Measurements from ENCODE around the gene SDS. TPM values are rescaled to one million over a fixed set of nuclear protein-coding genes. Genes with fewer than 3 reads are reported as not detected.

SDS gene
- total and polyA plus RNA-seq, 2 experiments from 2014 or later: 0.57 TPM; not detected in 1

DNA sequence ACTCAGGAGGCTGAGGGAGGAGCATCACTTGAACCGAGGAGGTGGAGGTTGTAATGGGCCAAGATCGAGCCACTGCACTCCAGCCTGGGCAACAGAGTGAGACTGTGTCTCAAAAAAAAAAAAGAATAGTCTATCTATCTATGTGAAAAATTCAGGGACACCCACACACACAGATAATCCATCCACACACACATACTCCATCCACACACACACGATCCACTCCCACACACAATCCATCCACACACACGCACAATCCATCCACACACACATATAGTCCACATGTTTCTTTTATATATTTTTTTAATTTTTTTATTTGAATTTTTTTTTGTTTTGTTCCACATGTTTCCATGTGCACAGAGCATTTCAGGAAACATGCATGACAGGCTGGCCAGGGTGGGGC is 3.3 kb downstream of the SDS start:
- no peak overlapping the region for H3K27ac ChIP-seq (ENCODE audit: low read depth)
- DNase-seq (ENCODE audit: low spot score) (no peak), ATAC-seq (no peak)
- H3K36me3 ChIP-seq (ENCODE audit: insufficient read depth): no peaks in the 10 kb centered on the region
- Mint-ChIP-seq H3K4me1 (peaks cover 12% of the 10 kb centered on the region), H3K36me3 (ENCODE audit: low read depth) (no peaks in the 10 kb centered on the region), H3K4me3 (no peak overlapping the region), H3K27ac (no peak overlapping the region), H3K9me3 (no peaks in the 10 kb centered on the region), H3K27me3 (ENCODE audit: insufficient read depth, low read depth, poor library complexity) (peaks cover 3% of the 10 kb centered on the region)
- H3K27me3 ChIP-seq (ENCODE audit: insufficient read depth): no peaks in the 10 kb centered on the region
- H3K4me2 ChIP-seq: no peak overlapping the region
- TF ChIP-seq, protein P1, sequence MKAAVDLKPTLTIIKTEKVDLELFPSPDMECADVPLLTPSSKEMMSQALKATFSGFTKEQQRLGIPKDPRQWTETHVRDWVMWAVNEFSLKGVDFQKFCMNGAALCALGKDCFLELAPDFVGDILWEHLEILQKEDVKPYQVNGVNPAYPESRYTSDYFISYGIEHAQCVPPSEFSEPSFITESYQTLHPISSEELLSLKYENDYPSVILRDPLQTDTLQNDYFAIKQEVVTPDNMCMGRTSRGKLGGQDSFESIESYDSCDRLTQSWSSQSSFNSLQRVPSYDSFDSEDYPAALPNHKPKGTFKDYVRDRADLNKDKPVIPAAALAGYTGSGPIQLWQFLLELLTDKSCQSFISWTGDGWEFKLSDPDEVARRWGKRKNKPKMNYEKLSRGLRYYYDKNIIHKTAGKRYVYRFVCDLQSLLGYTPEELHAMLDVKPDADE (IDR thresholded peaks at IDR 0.05): no peak
- TF ChIP-seq CTCF (conservative IDR thresholded peaks at IDR 0.05; ENCODE audit: low read depth in 2 of 2) (no peak), ZNF462 (CRISPR knock-in tag; IDR thresholded peaks at IDR 0.05) (no peak), POLR2AphosphoS5 (IDR thresholded peaks at IDR 0.05; ENCODE audit: low read depth) (no peak), ZNF114 (CRISPR knock-in tag; IDR thresholded peaks at IDR 0.05) (no peak), EZH2phosphoT487 (IDR thresholded peaks at IDR 0.05; ENCODE audit: unreplicated experiment) (no peak), CREB1 (CRISPR knock-in tag; IDR thresholded peaks at IDR 0.05; ENCODE audit: low read depth) (no peak), ZNF331 (CRISPR knock-in tag; IDR thresholded peaks at IDR 0.05; ENCODE audit: low read depth) (no peak), NANOG (IDR thresholded peaks at IDR 0.05; ENCODE audit: borderline replicate concordance) (no peak), JUNB (IDR thresholded peaks at IDR 0.05; ENCODE audit: unreplicated experiment) (no peak), EZH2 (IDR thresholded peaks at IDR 0.05; ENCODE audit: low read depth, unreplicated experiment) (no peak), STAT1 (IDR thresholded peaks at IDR 0.05; ENCODE audit: unreplicated experiment) (no peak)
- TF ChIP-seq, protein P2, sequence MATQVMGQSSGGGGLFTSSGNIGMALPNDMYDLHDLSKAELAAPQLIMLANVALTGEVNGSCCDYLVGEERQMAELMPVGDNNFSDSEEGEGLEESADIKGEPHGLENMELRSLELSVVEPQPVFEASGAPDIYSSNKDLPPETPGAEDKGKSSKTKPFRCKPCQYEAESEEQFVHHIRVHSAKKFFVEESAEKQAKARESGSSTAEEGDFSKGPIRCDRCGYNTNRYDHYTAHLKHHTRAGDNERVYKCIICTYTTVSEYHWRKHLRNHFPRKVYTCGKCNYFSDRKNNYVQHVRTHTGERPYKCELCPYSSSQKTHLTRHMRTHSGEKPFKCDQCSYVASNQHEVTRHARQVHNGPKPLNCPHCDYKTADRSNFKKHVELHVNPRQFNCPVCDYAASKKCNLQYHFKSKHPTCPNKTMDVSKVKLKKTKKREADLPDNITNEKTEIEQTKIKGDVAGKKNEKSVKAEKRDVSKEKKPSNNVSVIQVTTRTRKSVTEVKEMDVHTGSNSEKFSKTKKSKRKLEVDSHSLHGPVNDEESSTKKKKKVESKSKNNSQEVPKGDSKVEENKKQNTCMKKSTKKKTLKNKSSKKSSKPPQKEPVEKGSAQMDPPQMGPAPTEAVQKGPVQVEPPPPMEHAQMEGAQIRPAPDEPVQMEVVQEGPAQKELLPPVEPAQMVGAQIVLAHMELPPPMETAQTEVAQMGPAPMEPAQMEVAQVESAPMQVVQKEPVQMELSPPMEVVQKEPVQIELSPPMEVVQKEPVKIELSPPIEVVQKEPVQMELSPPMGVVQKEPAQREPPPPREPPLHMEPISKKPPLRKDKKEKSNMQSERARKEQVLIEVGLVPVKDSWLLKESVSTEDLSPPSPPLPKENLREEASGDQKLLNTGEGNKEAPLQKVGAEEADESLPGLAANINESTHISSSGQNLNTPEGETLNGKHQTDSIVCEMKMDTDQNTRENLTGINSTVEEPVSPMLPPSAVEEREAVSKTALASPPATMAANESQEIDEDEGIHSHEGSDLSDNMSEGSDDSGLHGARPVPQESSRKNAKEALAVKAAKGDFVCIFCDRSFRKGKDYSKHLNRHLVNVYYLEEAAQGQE (IDR thresholded peaks at IDR 0.05; ENCODE audit: unreplicated experiment): no peak
- H3K4me1 ChIP-seq (ENCODE audit: insufficient read depth): peaks cover 16% of the 10 kb centered on the region
- H3F3A ChIP-seq (replicated peaks; ENCODE audit: low read depth): no peaks in the 10 kb centered on the region
- no peaks in the 10 kb centered on the region for H3K79me2 ChIP-seq (replicated peaks; ENCODE audit: insufficient read depth)
- no peaks in the 10 kb centered on the region for H3K9me2 ChIP-seq (ENCODE audit: insufficient read depth)
- no peaks in the 10 kb centered on the region for H4K20me1 ChIP-seq (replicated peaks; ENCODE audit: insufficient read depth)
- H3K4me3 ChIP-seq: no peak overlapping the region
- no peak overlapping the region for H2AFZ ChIP-seq

Data from GM23338 (cell line).